ENCODE results near the gene TNRC6A. TPM values are rescaled to one million over a fixed set of nuclear protein-coding genes. Genes with fewer than 3 reads are reported as not detected.
A peak's percentile ranks its signal among the peaks of the same experiment; 100 is the strongest.

The TNRC6A gene
- total RNA-seq, 1 donor from 2014 or later = 46.5 TPM

DNA sequence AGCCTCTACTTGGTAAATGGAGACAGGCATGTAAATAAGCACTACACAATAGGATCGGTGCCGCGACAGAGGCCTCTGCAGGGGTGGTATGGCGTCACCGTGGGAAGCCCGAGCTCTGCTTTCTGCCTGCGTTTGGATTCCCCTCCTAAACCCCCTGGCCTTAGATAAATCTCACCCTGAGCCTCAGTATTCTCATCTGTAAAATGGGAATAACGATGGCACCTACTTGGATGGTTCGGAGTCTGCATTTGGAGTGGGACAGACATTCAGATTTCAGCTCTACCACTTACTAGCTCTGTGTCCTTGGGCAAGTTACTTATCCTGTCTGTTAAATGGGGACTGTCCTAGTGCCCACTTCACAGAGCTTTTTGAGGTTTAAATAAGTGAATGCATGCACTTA is 42.8 kb upstream of the TNRC6A start:
- no peak overlapping the region for H3K27ac ChIP-seq
- no peak for DNase-seq

DNA sequence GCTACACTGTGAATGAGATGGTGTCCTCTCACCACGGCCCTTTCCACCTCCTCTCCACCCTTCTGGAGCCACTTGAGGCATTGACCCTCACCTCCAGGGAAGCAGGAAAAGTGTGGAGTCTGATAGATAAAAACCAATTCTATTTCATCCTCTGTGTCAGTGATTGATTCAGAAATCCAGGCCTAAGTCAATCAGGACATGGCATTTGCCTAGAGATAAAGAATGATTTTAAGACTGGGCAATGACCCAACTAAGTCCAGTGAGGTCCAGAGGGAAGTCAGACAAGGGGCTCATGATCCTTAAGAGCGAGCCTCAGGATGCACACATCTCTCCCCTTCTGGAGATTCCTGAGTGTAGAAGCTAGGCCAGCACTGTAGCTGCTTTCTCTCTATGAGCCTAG is 41.1 kb upstream of the TNRC6A start:
- Histone ChIP-seq H3K4me3 (no peak overlapping the region), H3K9me3 (no peaks in the 10 kb centered on the region), H3K27ac (no peak overlapping the region), H3K36me3 (no peaks in the 10 kb centered on the region), H3K4me1 (no peaks in the 10 kb centered on the region), H3K27me3 (no peaks in the 10 kb centered on the region)
- DNase-seq = no peak
- no peak for ATAC-seq
- intact Hi-C loops (cut with DNase I) = no loop called here
- TF ChIP-seq, protein P1, sequence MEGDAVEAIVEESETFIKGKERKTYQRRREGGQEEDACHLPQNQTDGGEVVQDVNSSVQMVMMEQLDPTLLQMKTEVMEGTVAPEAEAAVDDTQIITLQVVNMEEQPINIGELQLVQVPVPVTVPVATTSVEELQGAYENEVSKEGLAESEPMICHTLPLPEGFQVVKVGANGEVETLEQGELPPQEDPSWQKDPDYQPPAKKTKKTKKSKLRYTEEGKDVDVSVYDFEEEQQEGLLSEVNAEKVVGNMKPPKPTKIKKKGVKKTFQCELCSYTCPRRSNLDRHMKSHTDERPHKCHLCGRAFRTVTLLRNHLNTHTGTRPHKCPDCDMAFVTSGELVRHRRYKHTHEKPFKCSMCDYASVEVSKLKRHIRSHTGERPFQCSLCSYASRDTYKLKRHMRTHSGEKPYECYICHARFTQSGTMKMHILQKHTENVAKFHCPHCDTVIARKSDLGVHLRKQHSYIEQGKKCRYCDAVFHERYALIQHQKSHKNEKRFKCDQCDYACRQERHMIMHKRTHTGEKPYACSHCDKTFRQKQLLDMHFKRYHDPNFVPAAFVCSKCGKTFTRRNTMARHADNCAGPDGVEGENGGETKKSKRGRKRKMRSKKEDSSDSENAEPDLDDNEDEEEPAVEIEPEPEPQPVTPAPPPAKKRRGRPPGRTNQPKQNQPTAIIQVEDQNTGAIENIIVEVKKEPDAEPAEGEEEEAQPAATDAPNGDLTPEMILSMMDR (IDR thresholded peaks at IDR 0.05) = no peak

More for the DNA sequence above, 42.8 kb upstream of the TNRC6A start:
- Histone ChIP-seq H3K36me3 (no peaks in the 10 kb centered on the region), H3K27me3 (no peaks in the 10 kb centered on the region), H3K4me1 (no peaks in the 10 kb centered on the region), H3K4me3 (no peak overlapping the region), H3K9me3 (no peaks in the 10 kb centered on the region)
- TF ChIP-seq, protein P1 (IDR thresholded peaks at IDR 0.05) = no peak
- intact Hi-C loops (cut with DNase I) = no loop called here
- ATAC-seq = no peak

DNA sequence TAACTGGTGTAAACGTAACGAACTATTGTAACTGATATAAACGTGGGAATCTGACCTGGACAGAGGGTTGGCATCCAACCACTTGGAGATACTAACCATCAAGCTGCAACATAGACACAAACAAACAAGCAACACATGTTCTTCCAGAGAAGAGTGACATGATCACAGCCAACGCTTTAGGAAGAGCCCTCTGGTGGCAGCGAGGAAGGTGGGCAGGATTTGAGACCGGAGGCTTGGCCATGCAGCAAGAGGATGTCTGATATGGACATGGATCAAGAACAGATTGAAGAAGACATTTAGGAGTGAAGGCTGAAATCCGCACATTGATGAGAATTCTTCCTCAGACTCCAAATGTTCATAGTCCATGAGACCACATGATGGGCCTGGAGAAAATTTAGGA is 40.3 kb upstream of the TNRC6A start:
- no peaks in the 10 kb centered on the region for H3K27me3 ChIP-seq
- ATAC-seq (peak; percentile 36), DNase-seq (no peak)
- H3K36me3 ChIP-seq = no peaks in the 10 kb centered on the region
- TF ChIP-seq, protein P1 (IDR thresholded peaks at IDR 0.05) = peak; percentile 42
- intact Hi-C loops (cut with DNase I) = no loop called here
- no peaks in the 10 kb centered on the region for H3K9me3 ChIP-seq
- no peaks in the 10 kb centered on the region for H3K4me1 ChIP-seq
- no peak overlapping the region for H3K27ac ChIP-seq
- no peak overlapping the region for H3K4me3 ChIP-seq

DNA sequence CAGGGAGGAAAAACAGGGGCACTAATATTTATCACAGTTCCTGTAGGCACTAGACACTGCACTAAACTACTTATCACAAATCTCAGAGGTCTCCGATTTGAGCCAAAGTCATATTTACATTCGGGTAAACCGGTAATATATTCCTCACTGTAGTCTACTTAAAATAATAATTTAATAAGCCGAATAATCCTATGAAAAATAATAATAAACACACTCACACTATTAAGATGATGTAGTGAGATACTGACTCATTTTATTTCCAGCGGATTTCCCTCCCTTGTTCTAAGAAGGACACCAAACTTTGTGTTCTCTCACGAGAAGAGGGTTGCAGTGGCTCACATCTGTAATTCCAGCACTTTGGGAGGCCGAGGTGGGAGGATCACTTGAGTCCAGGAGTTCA is 36.6 kb upstream of the TNRC6A start:
- no peaks in the 10 kb centered on the region for H3K36me3 ChIP-seq
- intact Hi-C loops (cut with DNase I) = no loop called here
- H3K9me3 ChIP-seq = no peaks in the 10 kb centered on the region
- no peaks in the 10 kb centered on the region for H3K4me1 ChIP-seq
- ATAC-seq = no peak
- H3K4me3 ChIP-seq = no peak overlapping the region
- TF ChIP-seq, protein P1 (IDR thresholded peaks at IDR 0.05) = no peak
- no peak for DNase-seq
- H3K27me3 ChIP-seq = no peaks in the 10 kb centered on the region
- no peak overlapping the region for H3K27ac ChIP-seq

DNA sequence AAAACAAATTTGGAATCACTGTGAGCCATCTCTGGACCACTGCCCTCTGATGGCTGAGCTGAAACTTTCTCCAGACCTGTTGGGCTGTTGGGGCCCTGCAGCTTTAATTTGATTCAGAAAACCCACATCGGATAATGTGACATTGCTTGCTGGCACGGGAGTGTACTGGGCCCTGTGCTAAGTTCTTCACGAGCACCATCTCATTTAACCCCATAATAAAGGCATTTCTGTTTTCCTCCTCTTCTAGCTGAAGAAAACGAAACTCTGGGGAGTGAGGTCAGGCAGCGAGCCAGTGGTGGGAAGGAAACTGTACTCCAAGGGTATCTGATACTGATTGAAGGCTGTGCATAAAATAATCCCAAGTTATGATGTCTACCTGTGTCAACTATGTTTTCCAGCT is 34.5 kb upstream of the TNRC6A start:
- Histone ChIP-seq H3K36me3 (no peaks in the 10 kb centered on the region), H3K4me3 (no peak overlapping the region), H3K4me1 (no peaks in the 10 kb centered on the region), H3K27me3 (no peaks in the 10 kb centered on the region), H3K27ac (no peak overlapping the region), H3K9me3 (no peaks in the 10 kb centered on the region)
- DNase-seq (no peak), ATAC-seq (no peak)
- intact Hi-C loops (cut with DNase I) = no loop called here
- TF ChIP-seq, protein P1 (IDR thresholded peaks at IDR 0.05) = no peak

DNA sequence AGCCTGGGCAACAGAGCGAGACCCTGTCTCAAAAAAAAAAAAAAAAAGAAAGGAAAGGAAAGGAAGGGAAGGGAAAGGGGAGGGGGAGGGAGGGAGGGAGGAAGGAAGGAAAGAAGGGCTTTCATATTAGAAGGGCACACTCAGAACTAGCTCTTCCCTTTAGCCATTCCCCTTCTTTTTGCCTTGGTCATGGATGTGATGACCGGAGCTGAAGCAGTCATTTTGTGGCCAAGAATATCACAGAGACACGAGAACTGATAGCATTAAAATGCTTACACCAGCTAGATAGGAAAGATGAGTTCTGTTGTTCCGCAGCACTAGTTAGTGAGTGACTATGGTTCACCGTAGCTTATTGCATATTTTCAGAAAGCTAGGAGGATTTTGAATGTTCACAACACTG is 32.8 kb upstream of the TNRC6A start:
- DNase-seq (no peak), ATAC-seq (no peak)
- H3K27me3 ChIP-seq = no peaks in the 10 kb centered on the region
- no peak overlapping the region for H3K4me3 ChIP-seq
- H3K27ac ChIP-seq = no peak overlapping the region
- intact Hi-C loops (cut with DNase I) = no loop called here
- TF ChIP-seq, protein P1 (IDR thresholded peaks at IDR 0.05) = no peak
- no peaks in the 10 kb centered on the region for H3K4me1 ChIP-seq
- no peaks in the 10 kb centered on the region for H3K36me3 ChIP-seq
- H3K9me3 ChIP-seq = no peaks in the 10 kb centered on the region
